ENCODE data around the gene APOBR. TPM values are rescaled to one million over a fixed set of nuclear protein-coding genes. Genes with fewer than 3 reads are reported as not detected.
"Not testable (repeated sequence)": the region's sequence is repeated elsewhere in the genome, so short reads cannot be mapped to it uniquely, and the experiment has no call there.

The APOBR gene
- total RNA-seq, 1 experiment from 2014 or later, result 0.03 TPM

DNA sequence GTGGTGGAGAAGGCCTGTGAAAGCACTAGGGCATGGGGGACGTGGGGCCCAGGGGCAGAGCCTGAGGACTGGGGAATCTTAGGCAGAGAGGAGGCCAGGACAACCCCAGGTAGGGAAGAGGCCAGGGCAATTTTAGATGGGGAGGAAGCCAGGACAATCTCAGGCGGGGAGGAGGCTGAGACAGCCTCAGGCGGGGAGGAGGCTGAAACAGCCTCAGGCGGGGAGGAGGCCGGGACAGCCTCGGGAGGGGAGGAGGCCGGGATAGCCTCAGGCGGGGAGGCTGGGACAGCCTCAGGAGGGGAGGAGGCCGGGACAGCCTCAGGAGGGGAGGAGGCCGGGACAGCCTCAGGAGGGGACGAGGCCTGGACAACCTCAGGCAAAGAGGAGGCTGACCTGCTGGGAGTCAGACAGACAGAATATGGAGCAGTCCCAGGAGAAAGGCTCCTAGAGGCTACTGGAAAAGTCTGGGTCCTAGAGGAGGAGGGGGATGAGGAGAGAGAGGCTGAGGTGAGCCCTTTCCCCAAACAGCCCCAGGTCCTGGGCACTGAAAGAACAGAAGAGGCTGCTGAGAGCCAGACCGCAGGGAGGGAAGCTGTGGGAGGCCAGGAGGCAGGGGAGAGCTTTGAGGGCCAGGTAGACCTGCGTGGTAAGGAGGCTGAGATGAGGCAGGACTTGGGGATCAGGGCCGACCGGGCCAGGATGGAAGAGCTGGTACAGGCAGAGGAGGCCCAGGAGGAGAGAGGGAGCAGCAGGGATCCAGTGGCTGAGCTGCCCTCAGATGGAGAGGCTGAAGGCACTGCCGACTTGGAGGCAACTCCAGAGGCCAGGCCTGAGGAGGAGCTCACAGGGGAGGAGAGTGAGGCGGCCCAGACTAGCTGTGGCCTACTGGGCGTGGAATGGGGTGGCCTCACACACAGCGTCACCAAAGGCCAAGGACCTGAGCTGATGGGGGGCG, 1.6 kb downstream of the APOBR start:
- DNase-seq (ENCODE audit: low read depth, low spot score), result no peak
- in situ Hi-C loops (cut with HindIII; ENCODE audit: low pct_unique_long_range_greater_than_20kb, low sequenced_read_pairs), result no loop called here

DNA sequence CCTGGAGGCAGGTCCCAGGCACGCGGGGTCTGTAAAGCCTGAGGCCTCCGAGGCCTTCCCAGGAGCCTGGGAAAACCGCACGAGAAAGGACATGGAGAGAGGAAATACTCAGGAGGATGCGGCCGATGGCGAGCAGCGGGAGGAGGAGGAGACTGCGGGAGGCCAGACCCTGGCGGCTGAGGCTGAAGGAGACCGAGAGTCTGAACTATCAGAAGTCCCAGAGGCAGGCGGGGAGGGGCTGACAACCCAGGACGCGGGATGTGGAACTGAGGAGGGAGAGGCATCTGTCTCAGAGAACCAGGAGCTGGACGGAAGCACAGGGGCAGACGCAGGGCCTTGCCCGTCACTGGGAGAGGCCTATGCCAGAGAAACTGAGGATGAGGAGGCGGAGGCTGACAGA, 2.4 kb downstream of the APOBR start:
- no peak for DNase-seq (ENCODE audit: low read depth, low spot score)
- in situ Hi-C loops (cut with HindIII; ENCODE audit: low pct_unique_long_range_greater_than_20kb, low sequenced_read_pairs), result no loop called here

DNA sequence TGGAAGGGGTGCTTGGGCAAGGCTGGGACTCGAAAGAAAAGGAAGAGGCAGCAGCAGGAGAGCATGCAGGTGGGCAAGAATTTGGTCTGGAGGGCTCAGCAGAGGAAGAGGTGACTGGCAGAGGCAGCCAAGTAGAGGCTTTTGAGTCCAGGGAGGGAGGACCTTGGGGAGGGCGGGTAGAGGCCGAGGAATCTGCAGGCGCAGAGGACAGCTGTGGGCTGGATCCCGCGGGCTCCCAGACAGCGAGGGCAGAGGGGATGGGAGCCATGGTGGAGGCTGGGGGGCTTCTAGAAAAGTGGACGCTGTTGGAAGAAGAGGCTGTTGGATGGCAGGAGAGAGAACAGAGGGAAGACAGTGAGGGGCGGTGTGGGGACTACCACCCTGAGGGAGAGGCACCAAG, 2.9 kb downstream of the APOBR start:
- in situ Hi-C loops (cut with HindIII; ENCODE audit: low pct_unique_long_range_greater_than_20kb, low sequenced_read_pairs), result no loop called here

DNA sequence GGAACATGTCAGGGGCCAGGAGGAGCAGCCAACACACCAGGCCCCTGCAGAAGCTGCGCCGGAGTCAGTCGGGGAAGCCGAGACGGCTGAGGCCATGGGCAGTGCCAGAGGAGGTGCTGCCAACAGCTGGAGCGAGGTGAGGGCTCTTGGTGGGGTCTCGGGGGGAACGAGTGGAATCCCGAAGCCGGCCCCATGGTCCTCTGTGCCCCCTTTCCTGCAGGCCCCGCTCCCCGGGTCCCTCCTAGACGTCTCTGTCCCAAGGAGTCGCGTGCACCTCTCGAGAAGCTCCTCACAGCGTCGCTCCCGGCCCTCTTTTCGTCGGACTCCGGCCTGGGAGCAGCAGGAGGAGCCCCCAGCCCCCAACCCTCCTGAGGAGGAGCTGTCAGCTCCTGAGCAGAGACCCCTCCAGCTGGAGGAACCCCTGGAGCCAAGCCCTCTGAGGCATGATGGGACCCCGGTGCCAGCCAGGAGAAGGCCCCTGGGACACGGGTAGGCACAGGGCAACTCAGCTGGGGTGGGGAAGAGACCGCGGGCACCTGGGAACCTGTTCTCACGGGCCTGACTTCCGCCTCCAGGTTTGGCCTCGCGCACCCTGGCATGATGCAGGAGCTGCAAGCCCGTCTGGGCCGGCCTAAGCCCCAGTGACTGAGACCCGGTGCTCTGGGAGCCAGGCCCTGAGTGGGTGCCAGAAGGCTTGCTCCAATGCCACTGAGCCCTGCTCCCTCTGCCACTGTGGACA, 3.6 kb downstream of the APOBR start:
- DNase-seq (ENCODE audit: low read depth, low spot score), result no peak
- in situ Hi-C loops (cut with HindIII; ENCODE audit: low pct_unique_long_range_greater_than_20kb, low sequenced_read_pairs), result no loop called here

More for the DNA sequence above, 2.9 kb downstream of the APOBR start:
- DNase-seq (ENCODE audit: low read depth, low spot score), result no peak

DNA sequence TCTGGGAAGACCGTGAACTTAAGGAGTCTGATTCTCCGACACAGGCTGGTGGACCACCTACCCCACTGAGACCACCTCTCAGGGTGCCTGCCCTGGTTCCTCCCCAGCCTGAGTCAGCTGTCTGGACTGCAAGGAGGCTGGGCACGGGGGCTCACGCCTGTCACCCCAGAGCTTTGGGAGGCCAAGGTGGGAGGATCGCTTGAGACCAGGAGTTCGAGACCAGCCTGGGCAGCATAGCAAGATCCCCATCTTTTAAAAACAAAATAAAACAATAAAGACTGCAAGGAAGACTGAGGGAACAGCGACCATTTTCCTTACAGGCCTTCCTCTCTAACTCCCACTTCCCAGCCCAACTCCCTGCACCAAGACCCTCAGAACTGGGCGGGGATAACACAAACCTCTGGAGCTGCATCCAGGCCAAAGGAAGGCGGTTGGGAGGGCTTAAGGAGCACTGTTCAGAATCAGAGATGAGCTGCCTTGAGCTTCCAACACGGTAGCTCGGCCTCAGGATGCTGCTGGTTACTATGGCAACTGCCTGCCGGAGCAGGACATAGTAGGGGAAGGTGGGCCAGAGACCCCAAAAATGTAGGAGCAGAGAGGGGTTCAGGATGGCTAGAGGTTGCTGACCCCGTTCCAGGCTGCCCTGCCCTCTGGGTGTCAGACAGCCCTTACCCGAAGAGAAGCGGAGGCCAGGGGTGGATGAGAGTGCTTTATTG, 4.4 kb downstream of the APOBR start:
- DNase-seq (ENCODE audit: low read depth, low spot score), result no peak
- in situ Hi-C loops (cut with HindIII; ENCODE audit: low pct_unique_long_range_greater_than_20kb, low sequenced_read_pairs), result no loop called here

DNA sequence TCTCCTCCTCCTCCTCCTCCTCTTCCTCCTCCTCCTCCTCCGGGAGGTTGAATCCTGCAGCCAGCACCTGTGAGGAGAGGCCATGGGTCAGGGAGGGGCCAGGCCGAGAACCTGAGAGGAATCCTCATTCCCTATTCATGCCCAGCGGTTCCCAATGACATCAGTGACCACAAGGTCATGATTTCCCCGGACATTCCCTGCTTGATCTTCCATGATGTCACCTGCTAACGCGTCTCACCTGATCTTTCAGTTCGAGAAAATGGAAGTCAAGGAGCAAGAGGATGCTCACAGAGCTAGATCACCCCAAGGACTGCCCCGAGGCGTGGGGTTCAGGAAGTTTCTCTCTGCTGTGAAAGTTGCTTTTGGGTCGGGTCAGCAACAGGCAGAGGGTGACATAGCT, 5.4 kb downstream of the APOBR start:
- no peak for DNase-seq (ENCODE audit: low read depth, low spot score)
- in situ Hi-C loops (cut with HindIII; ENCODE audit: low pct_unique_long_range_greater_than_20kb, low sequenced_read_pairs), result no loop called here

DNA sequence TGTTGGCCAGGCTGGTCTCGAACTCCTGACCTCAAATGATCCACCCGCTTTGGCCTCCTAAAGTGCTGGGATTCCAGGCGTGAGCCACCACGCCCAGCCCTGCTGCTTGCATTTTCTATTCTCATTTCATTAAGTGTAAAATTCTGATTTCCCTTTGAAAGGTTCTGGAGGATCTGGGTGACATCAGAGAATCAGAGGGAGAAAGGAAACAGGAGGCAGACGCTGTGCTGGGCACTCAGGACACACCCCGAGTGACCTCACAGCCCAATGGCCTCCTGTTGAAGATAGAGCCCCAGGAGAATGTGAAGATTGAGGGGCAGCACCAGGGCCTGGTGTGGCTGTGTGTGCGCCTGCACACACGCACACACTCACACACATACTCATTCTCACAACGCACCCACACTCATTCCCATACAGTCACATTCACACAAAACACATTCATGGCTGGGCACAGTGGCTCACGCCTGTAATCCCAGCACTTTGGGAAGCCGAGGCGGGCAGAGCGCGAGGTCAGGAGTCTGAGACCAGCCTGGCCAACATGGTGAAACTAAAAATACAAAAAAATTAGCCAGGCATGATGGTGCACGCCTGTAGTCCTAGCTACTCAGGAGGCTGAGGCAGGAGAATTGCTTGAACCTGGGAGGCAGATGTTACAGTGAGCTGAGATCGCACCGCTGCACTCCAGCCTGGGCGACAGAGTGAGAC, 6.2 kb downstream of the APOBR start:
- DNase-seq (ENCODE audit: low read depth, low spot score); in situ Hi-C loops (cut with HindIII; ENCODE audit: low pct_unique_long_range_greater_than_20kb, low sequenced_read_pairs): not testable (repeated sequence)

DNA sequence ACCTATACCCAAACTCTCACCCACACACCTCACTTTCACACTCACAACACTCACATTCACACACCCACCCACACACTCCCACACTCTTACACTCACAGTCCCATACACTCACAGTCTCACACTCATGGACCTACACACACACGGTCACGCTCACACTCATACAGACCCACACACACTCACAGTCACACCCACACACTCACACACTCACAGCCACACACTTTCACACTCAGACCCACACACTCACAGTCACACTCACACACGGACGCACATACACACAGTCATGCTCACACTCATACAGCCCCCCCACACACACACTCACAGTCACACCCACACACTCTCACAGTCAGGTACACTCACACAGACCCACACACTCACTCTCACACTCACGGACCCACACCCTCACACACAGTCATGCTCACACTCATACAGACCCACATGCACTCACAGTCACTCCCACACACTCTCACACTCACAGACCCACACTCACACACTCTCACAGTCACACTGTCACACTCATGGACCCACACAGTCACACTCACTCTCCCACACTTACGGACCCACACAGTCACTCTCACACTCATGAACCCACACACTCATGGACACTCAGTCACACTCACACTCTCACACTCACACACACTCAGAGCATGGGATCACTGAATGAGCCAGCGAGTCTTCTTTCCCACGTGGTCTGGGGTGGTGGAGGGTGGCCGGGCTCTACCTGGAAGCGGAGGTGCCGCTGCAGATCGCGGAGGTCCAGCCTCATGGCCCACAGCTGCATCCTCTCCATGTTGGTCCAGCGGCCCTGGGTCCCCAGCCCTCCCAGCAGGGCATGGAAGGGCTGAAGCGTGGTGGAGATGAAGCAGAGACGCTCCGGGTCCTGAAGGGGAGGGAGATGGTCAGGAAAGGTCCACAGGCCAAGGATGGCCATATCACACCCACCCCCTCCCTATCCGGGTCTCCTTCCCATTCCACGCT, 7.1 kb downstream of the APOBR start:
- DNase-seq (ENCODE audit: low read depth, low spot score), result no peak
- in situ Hi-C loops (cut with HindIII; ENCODE audit: low pct_unique_long_range_greater_than_20kb, low sequenced_read_pairs), result no loop called here

DNA sequence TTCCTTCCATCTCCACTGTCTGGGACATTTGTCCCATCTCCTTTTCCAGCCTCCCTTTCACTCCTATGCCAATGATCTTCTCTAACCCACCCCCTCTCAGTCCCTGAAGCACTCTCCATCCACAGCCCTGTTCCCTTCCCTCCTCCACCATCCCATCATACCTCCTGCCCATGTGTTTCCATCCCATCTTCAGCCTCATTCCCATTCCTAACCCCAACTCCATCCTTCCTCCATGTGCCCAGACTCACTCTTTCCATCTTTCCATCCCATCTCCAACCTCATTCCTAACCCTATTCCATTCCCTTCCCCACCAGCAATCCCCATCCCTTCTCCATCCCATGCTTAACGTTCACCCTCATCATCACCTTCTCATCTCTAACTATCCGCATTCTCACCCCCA, 7.8 kb downstream of the APOBR start:
- DNase-seq (ENCODE audit: low read depth, low spot score), result no peak
- in situ Hi-C loops (cut with HindIII; ENCODE audit: low pct_unique_long_range_greater_than_20kb, low sequenced_read_pairs), result no loop called here

DNA sequence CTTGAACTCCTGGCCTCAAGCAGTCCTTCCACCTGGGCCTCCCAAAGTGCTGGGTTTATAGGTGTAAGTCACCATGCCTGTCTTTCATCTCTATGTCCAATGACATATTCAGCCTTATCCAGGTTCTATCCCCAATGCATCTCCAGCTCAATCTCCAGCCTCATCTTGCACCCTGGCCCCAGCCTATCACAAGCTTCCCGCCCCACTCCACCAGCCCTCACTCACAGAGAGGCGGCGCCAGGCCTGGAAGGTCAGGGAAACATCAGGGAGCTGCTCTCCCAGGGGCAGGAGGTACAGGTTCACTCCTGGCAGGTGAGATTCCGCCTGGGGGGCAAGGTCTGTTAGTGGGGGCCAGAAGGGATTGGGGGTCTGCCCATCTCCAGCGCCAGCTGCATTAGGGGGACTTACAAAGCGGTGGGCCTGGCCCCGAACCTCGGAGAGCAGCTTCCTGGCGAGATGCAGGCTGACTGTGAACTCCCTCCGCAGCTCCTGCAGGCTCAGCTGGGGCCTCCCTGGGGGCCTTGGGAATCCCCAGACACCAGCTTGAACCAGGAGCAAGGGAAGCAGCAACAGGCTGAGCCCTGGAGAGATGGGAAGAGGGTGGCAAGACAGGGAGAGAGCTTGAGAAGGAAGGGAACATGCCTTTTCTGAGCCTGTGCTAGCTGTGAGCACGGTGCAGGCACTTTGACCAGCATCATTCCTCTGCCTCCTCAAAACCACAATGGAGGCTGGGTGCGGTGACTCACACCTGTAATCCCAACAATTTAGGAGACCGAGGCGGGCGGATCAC, 9.2 kb downstream of the APOBR start:
- no peak for DNase-seq (ENCODE audit: low read depth, low spot score)
- in situ Hi-C loops (cut with HindIII; ENCODE audit: low pct_unique_long_range_greater_than_20kb, low sequenced_read_pairs), result no loop called here

DNA sequence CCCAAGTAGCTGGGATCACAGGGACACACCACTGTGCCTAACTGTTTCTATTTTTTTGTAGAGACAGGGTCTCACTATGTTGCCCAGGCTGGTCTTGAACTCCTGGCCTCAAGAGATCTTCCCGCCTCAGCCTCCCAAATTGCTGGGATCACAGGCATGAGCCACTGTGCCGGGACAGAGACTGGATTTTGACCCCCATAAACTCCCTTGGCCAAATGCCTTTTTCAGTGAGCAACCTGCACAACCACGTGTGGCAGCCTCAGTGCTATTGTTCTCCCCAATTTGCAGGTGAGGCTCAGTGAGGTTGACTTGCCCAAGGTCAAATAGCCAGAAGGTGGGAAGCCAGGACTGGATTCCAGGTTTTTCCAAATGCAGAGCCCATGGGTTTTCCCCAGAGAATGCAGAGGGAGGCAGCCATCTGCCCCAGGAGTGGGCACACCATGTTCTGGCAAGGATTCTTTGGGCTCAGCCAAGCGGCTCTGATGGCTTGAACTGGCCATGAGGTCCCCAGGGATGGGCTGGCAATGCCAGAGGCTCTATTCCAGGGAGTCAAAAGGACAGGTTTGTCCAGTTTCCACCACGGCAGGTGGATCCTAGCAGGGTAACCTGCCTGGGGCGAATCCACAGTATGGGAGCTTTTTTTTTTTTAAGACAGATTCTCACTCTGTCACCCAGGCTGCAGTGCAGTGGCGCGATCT, 10.4 kb downstream of the APOBR start:
- in situ Hi-C loops (cut with HindIII; ENCODE audit: low pct_unique_long_range_greater_than_20kb, low sequenced_read_pairs), result no loop called here

DNA sequence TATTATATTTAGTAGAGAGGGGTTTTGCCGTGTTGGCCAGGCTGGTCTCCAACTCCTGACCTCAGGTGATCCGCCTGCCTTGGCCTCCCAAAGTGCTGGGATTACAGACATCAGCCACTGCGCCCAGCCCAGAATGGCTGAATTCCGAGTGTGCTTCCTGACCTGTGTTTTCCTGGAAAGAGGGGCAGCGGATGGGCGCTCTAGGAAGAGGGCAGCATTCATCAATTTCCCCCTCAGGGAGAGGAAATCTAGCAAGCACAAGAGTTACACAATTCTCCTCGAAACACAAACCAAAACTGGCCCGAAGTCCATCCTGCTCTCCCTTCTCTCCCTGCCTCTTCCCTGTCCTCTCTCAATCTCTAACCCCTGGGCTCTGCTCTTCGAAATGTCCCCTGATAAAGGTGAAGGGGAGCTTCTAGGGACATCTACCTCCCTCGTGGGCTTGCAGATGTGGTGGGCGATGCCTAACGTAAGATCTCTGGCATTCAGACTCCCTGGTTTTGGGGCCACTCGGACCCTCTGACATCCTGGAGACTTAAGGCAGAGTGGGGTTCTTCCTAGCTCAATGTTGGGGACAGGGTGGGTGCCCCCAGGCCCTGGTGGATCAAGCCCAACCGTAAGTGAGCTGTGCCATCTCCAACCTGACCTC, 11.2 kb downstream of the APOBR start:
- in situ Hi-C loops (cut with HindIII; ENCODE audit: low pct_unique_long_range_greater_than_20kb, low sequenced_read_pairs), result no loop called here
- no peak for DNase-seq (ENCODE audit: low read depth, low spot score)

More for the DNA sequence above, 10.4 kb downstream of the APOBR start:
- DNase-seq (ENCODE audit: low read depth, low spot score), result no peak

DNA sequence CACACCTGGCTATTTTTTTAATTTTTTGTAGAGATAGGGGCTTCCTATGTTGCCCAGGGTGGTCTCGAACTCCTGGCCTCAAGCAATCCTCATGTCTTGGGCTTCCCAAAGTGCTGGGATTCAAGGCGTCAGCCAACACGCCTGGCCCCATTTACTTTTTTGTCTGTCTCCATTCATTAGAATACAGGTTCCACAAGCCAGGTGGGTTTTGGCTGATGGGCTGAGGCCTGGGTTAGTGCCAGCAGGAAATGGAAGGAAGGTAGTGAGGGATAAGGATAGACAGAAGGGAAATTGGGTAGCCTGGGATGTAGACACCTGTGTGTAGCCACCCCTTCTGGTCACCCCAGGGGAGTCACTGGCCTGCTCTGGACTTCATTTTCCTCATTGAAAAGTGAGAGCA, 16.6 kb downstream of the APOBR start:
- DNase-seq (ENCODE audit: low read depth, low spot score), result no peak
- in situ Hi-C loops (cut with HindIII; ENCODE audit: low pct_unique_long_range_greater_than_20kb, low sequenced_read_pairs), result no loop called here

DNA sequence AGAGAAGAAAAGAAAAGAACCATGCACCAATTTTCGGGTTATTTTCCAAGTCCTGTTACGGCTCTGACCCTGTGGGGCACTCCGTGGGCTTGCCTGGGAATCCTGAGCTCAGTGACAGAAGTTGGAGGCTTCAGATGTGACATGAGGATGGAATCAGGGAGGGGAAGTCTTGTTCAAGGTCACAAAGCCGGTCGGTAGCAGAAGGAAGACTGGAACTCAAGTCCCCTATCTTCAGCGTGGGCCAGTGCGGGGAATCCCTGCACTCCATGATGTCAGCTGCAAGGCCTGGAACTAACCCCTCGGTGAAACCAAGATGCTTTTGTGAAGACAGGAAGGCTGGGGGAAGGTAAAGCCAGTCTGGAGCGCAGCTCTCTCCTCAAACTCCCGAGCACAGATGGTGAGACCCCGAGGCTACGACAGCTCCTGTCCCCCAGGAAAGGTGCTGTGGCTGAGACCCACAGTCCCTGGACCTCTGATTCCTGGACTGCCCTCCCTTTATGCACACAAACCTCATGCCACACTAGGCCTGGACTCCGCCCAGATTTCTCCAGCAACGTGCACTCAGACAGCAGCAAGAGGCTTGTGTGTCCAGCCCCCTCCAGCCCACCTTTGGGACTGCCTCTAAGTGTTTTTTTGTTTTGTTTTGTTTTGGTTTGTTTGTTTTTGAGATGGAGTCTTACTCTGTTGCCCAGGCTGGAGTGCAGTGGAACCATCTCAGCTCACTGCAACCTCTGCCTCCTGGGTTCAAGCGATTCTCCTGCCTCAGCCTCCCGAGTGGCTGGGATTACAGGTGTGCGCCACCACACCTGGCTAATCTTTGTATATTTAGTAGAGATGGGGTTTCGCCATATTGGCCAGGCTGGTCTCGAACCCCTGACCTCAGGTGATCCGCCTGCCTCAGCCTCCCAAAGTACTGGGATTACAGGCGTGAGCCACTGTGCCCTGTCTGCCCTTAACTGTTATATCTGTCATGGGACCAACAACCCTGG, 17.7 kb downstream of the APOBR start:
- in situ Hi-C loops (cut with HindIII; ENCODE audit: low pct_unique_long_range_greater_than_20kb, low sequenced_read_pairs), result no loop called here
- no peak for DNase-seq (ENCODE audit: low read depth, low spot score)

All from SK-MEL-5 (cell line).